NCI-H1105 treated with DMSO at 0.1 percent for 48 hours (cell line): ENCODE measurements around the gene SCUBE1.

Source experiments
- DNase-seq: peaks from one replicate; lab custom pipeline; 2025; lab: John Stamatoyannopoulos, UW

The SCUBE1 gene

GRCh38 chr22:43277987-43278601 lies 65.1 kb downstream of the SCUBE1 start:
- DNase-seq = no peak

GRCh38 chr22:43277091-43277490 lies 66.1 kb downstream of the SCUBE1 start:
- DNase-seq = no peak

GRCh38 chr22:43276321-43276720 lies 66.9 kb downstream of the SCUBE1 start:
- no peak for DNase-seq

GRCh38 chr22:43275545-43276317 lies 67.4 kb downstream of the SCUBE1 start:
- DNase-seq = no peak

GRCh38 chr22:43274595-43275240 lies 68.5 kb downstream of the SCUBE1 start:
- no peak for DNase-seq

- peak; percentile 53 for DNase-seq
Measured at GRCh38 chr22:43273902-43274484, 69.2 kb downstream of the SCUBE1 start.

GRCh38 chr22:43272869-43273318 lies 70.3 kb downstream of the SCUBE1 start:
- DNase-seq = no peak

- no peak for DNase-seq
Measured at GRCh38 chr22:43272301-43272700, 70.9 kb downstream of the SCUBE1 start.

GRCh38 chr22:43270949-43271348 lies 72.2 kb downstream of the SCUBE1 start:
- DNase-seq = no peak

GRCh38 chr22:43270314-43270908 lies 72.8 kb downstream of the SCUBE1 start:
- no peak for DNase-seq

- DNase-seq = no peak
Measured at GRCh38 chr22:43269646-43270045, 73.5 kb downstream of the SCUBE1 start.

GRCh38 chr22:43269246-43269645 lies 73.9 kb downstream of the SCUBE1 start:
- DNase-seq = no peak

GRCh38 chr22:43267981-43268660 lies 75.1 kb downstream of the SCUBE1 start:
- DNase-seq = no peak

GRCh38 chr22:43267332-43267980 lies 75.7 kb downstream of the SCUBE1 start:
- DNase-seq = no peak

- DNase-seq = no peak
Measured at GRCh38 chr22:43266076-43266475, 77.1 kb downstream of the SCUBE1 start.

GRCh38 chr22:43263645-43264514 lies 79.3 kb downstream of the SCUBE1 start:
- DNase-seq = peak; percentile 54

GRCh38 chr22:43262990-43263644 lies 80.1 kb downstream of the SCUBE1 start:
- no peak for DNase-seq

- no peak for DNase-seq
Measured at GRCh38 chr22:43260331-43261231, 82.6 kb downstream of the SCUBE1 start.

- DNase-seq = no peak
Measured at GRCh38 chr22:43257961-43258360, 85.2 kb downstream of the SCUBE1 start.
